Measurements from ENCODE around the gene PRH2. TPM values are rescaled to one million over a fixed set of nuclear protein-coding genes. Genes with fewer than 3 reads are reported as not detected.

Gene PRH2
- total RNA-seq, 2 donors from 2014 or later: not detected

- ATAC-seq (ENCODE audit: insufficient number of reproducible peaks, low FRiP score, low read depth) (no peak), DNase-seq (ENCODE audit: low spot score) (no peak)
- no peak for TF ChIP-seq CTCF (IDR thresholded peaks at IDR 0.05)
- no peaks in the 10 kb centered on the region for H3K9me3 ChIP-seq
- H3K4me3 ChIP-seq: no peak overlapping the region
- no peak overlapping the region for H3K27ac ChIP-seq
- H3K4me1 ChIP-seq (ENCODE audit: control insufficient read depth in 1 of 2, low read depth in 2 of 2): peaks cover 0 to 15% of the 10 kb centered on the region in 2 donors
- no peaks in the 10 kb centered on the region for H3K36me3 ChIP-seq
- no peaks in the 10 kb centered on the region for H3K27me3 ChIP-seq (replicated peaks; ENCODE audit: insufficient read depth)
Measured at GRCh38 chr12:10966314-10966713, 37.3 kb downstream of the PRH2 start.

GRCh38 chr12:10967409-10967808, 38.4 kb downstream of the PRH2 start:
- H3K27me3 ChIP-seq (replicated peaks; ENCODE audit: insufficient read depth): no peaks in the 10 kb centered on the region
- H3K4me3 ChIP-seq: no peak overlapping the region
- H3K27ac ChIP-seq: no peak overlapping the region
- no peaks in the 10 kb centered on the region for H3K9me3 ChIP-seq
- ATAC-seq (ENCODE audit: insufficient number of reproducible peaks, low FRiP score, low read depth): no peak
- H3K36me3 ChIP-seq: no peaks in the 10 kb centered on the region
- TF ChIP-seq CTCF (IDR thresholded peaks at IDR 0.05): no peak
- H3K4me1 ChIP-seq (ENCODE audit: control insufficient read depth in 1 of 2, low read depth in 2 of 2): peaks cover 0 to 15% of the 10 kb centered on the region in 2 donors
- DNase-seq (ENCODE audit: low spot score): no peak

GRCh38 chr12:10968765-10969456, 39.9 kb downstream of the PRH2 start:
- Histone ChIP-seq H3K27ac (peak overlapping the region in 1 of 2 donors; percentile 62), H3K36me3 (no peaks in the 10 kb centered on the region), H3K4me3 (peak overlapping the region; percentile 20), H3K27me3 (replicated peaks; ENCODE audit: insufficient read depth) (no peaks in the 10 kb centered on the region), H3K9me3 (no peaks in the 10 kb centered on the region), H3K4me1 (ENCODE audit: control insufficient read depth in 1 of 2, low read depth in 2 of 2) (peaks cover 0 to 15% of the 10 kb centered on the region in 2 donors)
- TF ChIP-seq CTCF (IDR thresholded peaks at IDR 0.05): no peak
- DNase-seq (ENCODE audit: low spot score) (peak; percentile 25), ATAC-seq (ENCODE audit: insufficient number of reproducible peaks, low FRiP score, low read depth) (peak; percentile 49)

GRCh38 chr12:10974965-10975364, 45.9 kb downstream of the PRH2 start:
- Histone ChIP-seq H3K27ac (no peak overlapping the region), H3K4me3 (no peak overlapping the region), H3K9me3 (no peaks in the 10 kb centered on the region), H3K27me3 (replicated peaks; ENCODE audit: insufficient read depth) (no peaks in the 10 kb centered on the region), H3K36me3 (no peaks in the 10 kb centered on the region), H3K4me1 (ENCODE audit: control insufficient read depth in 1 of 2, low read depth in 2 of 2) (no peaks in the 10 kb centered on the region)
- TF ChIP-seq CTCF (IDR thresholded peaks at IDR 0.05): no peak
- no peak for ATAC-seq (ENCODE audit: insufficient number of reproducible peaks, low FRiP score, low read depth)
- no peak for DNase-seq (ENCODE audit: low spot score)

GRCh38 chr12:10982244-10982643, 53.2 kb downstream of the PRH2 start:
- Histone ChIP-seq H3K36me3 (no peaks in the 10 kb centered on the region), H3K9me3 (no peaks in the 10 kb centered on the region), H3K4me1 (ENCODE audit: control insufficient read depth in 1 of 2, low read depth in 2 of 2) (no peaks in the 10 kb centered on the region), H3K27ac (no peak overlapping the region), H3K27me3 (replicated peaks; ENCODE audit: insufficient read depth) (no peaks in the 10 kb centered on the region), H3K4me3 (no peak overlapping the region)
- no peak for TF ChIP-seq CTCF (IDR thresholded peaks at IDR 0.05)
- ATAC-seq (ENCODE audit: insufficient number of reproducible peaks, low FRiP score, low read depth): no peak
- no peak for DNase-seq (ENCODE audit: low spot score)

Other genes starting within 250 kb of the PRH2 start
- 100 to 1,000 TPM; 238 to 630 TPM for gene YBX3, start 205.9 kb upstream of the PRH2 start, total RNA-seq
- not detected for gene TAS2R7, start 126.6 kb upstream of the PRH2 start, total RNA-seq
- gene TAS2R8, start 122.0 kb upstream of the PRH2 start, total RNA-seq: not detected
- gene TAS2R9, start 119.1 kb upstream of the PRH2 start, total RNA-seq: not detected
- gene TAS2R10, start 102.9 kb upstream of the PRH2 start, total RNA-seq: 1 to 10 TPM in 1 of 2 donors, not detected in 1; 4.6 TPM
- 10 to 100 TPM in 1 of 2 donors, 1 to 10 TPM in 1; 5.7 to 22.7 TPM for gene PRR4, start 79.8 kb upstream of the PRH2 start, total RNA-seq
- 10 to 100 TPM; 18.5 to 30.5 TPM for gene PRH1, start 45.0 kb upstream of the PRH2 start, total RNA-seq
- gene TAS2R13, start 19.7 kb upstream of the PRH2 start, total RNA-seq: 1 to 10 TPM; 3.1 to 7.3 TPM
- 1 to 10 TPM; 1.9 to 5.4 TPM for gene TAS2R14, start 10.0 kb downstream of the PRH2 start, total RNA-seq
- 1 to 10 TPM; 1.5 to 7.1 TPM for gene TAS2R50, start 57.7 kb downstream of the PRH2 start, total RNA-seq
- gene TAS2R20, start 69.1 kb downstream of the PRH2 start, total RNA-seq: 1 to 10 TPM; 1.8 to 5.8 TPM
- gene TAS2R19, start 93.4 kb downstream of the PRH2 start, total RNA-seq: 10 to 100 TPM in 1 of 2 donors, 1 to 10 TPM in 1; 8.3 to 13.1 TPM
- 1 to 10 TPM; 2.7 to 9.5 TPM for gene TAS2R31, start 102.2 kb downstream of the PRH2 start, total RNA-seq
- 1 to 10 TPM; 1.2 to 3.0 TPM for gene TAS2R46, start 133.1 kb downstream of the PRH2 start, total RNA-seq
- gene TAS2R43, start 163.1 kb downstream of the PRH2 start, total RNA-seq: 1 to 10 TPM; 2.7 to 6.3 TPM
- gene TAS2R30, start 205.4 kb downstream of the PRH2 start, total RNA-seq: 10 to 100 TPM in 1 of 2 donors, 1 to 10 TPM in 1; 4.1 to 15.1 TPM
- gene SMIM10L1, start 242.0 kb downstream of the PRH2 start, total RNA-seq: 10 to 100 TPM in 1 of 2 donors, 1 to 10 TPM in 1; 4.7 to 10.4 TPM